NCI-H524 treated with DMSO at 0.1 percent for 48 hours (cell line): ENCODE data around the gene CFC1.
"Not testable (repeated sequence)": the region's sequence is repeated elsewhere in the genome, so short reads cannot be mapped to it uniquely, and the experiment has no call there.

ENCODE experiments used
- DNase-seq: peaks from one replicate; lab custom pipeline; 2025; lab: John Stamatoyannopoulos, UW

The CFC1 gene

DNA sequence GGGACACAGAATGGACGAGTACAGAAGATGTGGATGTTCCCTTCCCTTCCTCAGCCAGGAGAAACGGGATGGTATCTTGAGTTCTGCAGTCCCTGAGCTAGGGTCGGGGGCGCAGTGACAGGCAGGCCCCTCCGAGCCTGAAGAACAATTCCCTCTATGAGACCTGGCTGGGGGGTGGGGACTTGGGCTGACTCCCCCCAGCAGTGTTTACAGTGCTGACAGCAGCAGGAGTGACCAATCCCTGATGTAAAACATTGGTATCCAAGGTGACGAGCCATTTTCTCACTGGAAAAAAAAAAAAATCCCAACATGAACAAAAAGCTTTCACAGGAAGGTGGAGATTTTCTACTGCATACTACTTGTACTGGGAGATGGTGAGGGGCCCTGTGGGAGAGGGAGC, at the start of gene CFC1:
Gene CFC1, minus strand, starts transcription at position 183 of the 400 bp plus-strand sequence. CDS start 288 bp downstream, outside the sequence.
- DNase-seq: not testable (repeated sequence)

DNA sequence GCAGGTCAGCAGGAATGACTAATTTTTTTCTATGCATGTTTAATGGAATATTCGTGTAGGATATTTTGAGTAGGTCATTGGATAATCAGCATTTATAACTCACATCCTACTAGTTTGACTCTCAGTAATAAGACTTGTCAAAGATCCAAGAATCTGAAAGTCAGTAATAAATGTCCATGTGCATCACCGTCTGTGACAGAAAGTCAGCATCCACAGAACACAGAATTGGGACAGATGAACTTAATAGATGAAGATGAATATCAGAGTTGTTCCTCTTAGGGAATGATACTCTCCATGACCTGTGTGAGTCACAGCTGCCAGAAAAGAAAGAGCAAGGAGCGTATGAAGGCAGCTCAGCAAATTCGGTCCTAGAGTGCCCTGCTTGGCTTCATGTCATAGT, 42.3 kb upstream of the CFC1 start:
- DNase-seq: not testable (repeated sequence)

DNA sequence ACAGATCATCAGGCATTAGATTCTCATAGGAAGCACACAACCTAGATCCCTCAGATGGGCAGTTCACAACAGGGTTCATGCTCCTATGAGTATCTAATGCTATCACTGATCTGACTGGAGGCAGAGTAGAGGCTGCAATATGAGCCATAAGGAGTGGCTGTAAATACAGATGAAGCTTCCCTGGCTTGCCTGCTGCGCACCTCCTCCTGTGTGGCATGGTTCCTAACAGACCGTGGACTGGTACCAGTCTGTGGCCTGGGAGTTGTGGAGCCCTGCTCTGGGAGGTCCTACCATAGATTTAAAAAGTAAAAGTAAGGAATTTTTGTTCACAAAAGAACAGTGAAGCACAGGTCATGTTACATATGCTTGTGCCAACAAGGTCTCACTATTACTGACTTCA, 39.6 kb upstream of the CFC1 start:
- not testable (repeated sequence) for DNase-seq

DNA sequence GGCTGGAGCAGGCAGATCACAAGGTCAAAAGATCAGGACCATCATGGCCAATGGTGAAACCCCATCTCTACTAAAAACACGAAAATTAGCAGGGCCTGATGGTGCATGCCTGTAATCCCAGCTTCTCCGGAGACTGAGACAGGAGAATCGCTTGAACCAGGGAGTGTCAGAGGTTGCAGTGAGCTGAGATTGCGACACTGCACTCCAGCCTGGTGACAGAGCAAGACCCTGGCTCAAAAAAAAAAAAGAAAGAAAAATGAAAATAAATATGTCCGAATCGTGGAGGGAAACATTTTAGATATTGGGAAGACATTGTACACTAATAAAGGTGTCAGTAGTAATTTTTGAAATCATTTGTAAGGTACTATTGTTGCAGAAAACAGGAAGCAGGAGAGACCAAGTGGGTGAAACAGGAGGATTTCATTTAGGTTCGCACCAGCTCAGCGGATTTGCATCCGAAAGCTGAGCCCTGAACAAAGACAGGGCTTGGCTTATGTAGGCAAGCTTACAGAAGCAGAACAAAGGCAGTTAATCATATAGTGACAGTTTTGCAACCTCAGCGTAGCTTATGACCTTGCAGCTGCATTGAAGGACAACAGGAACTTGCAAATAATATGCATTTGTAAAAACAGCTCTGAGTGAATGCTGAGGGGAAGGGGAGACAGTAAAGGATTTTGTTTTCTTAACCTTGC, 29.6 kb upstream of the CFC1 start:
- not testable (repeated sequence) for DNase-seq

DNA sequence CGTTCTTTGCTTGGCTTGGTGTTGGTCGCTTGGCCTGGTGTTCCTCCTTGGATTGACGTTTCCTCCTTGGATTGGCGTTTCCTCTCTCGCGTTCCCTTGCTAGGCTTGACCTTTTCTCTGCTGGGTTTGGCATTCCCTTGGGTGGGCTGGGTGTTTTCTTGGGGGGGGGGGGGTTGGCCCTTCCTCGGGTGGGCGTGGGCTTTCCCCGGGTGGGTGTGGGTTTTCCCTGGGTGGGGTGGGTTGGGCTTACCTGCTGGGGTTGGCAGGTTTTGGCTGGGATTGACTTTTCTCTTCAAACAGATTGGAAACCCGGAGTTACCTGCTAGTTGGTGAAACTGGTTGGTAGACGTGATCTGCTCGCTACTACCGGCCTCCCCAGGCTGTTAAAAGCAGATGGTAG, 11.8 kb upstream of the CFC1 start, which contains the start of gene POTEJ:
Gene POTEJ, plus strand, starts transcription at position 301 of the 400 bp plus-strand sequence. Its CDS starts 93 bp downstream, at position 394.
- DNase-seq: not testable (repeated sequence)

DNA sequence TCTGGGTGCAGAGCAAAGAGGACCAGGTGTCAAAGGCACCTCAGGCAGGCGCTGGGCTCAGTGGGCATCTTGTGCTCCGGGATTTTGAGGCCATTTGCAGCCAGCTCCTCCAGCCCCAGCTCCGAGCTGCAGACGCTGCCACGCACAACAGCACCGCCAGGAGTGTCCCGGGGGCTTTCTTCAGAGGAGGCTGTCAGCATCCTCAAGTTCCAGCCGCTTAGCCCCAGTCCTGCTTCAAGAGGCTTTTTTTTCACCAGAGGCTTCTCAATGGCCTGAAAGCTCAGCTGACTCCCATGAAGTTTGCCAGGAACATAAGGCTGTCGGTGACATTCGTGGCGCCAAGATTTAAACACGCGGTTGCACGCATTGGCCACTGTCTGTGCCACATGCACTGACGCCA, 11.1 kb upstream of the CFC1 start:
- DNase-seq: not testable (repeated sequence)

DNA sequence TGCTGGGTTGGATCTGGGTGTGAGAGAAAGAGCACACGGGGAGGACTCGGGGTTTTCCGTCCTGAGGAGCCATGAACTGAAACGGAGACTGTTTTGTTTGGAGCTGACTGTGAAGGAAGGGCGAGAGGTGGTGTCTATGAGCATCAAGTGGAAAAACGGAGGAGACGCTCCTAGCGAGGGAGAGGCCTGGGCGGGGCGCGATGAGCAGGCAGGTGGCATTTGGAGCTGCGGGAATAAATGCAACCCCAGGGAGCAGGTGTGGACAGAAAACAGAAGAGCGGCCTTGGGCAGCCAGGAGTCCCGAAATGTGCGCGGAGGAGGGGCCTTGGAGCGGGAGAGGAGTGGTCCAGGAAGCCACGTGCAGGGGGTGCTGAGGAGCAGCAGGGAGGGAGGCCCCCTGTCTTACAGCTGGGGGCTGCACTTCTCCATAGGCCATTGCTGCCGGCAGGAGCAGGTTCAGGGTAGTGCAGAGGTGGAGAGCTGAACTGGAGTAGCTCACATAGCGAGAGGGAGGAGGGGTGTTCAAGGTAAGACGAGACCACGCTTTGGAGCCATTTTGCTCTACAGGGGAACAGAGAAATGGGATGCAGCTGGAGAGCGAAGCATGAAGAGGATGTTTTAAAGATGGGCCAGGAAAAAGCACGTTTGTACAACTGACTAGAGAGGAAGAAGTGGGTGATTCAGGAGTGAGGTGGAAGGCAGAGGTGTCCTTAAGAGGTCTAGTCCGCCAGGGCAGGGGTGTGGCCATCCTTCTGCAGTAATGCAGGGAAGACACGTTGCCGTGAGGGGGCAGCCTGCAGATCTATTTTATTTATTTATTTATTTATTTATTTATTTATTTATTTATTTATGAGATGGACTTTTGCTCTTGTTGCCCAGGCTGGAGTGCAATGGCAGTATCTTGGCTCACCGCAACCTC, 9.9 kb upstream of the CFC1 start:
- not testable (repeated sequence) for DNase-seq

DNA sequence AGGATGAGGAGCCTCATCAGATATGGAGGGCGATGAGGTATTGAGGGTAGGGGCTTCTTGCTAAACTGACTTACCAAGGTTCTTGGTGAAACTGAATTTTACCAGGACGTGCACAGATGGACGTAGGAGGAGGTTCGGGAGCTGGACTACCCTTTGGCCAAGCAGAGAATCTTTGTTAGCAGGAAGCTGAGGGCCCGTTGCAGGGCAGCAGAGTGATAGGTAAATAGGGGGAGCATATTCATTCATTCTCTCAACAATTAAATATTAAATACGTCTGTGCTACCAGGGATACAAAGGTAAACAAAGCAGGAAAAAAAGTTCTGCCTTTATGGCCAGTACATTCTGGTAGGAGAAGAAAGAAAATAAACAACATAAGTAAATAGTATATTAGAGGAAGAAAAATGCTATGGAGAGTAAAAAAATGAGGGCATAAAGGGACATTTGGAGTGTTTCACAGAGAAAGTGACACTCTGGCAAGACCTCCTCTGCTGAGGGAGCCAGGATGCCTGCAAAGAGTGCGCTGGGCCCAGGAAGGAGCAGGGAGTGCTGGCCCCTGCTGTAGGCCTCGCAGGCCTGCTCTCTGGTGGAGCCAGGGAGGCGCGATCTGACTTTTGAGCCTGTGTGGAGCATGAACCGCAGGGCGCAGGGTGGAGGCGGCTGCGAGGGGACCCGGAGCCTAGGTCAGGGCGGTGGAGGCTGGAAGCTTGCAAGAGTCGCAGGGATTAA, 9.1 kb upstream of the CFC1 start:
- not testable (repeated sequence) for DNase-seq

DNA sequence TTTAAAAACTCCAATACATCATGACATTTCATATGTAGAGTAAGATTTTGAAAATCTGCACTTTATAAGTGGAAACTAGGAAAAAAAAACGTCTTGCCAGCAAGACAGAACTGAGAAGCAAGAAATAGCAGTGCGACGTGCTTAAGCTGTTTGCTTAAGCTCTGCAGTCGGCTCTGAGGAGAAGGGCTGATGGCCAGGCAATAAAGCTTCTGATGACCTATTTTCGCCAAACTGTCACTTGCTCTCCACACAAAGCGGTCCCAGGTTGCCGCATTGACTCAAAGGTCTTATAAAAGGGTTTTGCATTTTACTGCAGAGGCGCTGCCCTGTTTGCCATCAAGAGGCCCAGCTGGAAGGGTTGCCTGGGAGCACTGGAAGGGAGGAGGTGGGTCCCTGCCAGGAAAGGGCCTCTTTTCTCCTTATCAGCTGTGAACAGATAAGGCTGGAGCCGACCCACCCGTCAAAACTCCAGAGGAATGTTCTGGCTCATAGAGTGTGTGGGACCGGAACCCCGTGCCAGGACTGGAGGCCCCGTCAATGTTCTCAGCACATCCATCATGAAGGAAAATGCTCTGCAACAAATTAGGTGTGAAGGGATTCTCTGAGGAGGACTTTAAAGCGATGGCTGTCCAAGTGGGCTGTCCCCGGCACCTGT, 2.4 kb upstream of the CFC1 start:
- DNase-seq: not testable (repeated sequence)

DNA sequence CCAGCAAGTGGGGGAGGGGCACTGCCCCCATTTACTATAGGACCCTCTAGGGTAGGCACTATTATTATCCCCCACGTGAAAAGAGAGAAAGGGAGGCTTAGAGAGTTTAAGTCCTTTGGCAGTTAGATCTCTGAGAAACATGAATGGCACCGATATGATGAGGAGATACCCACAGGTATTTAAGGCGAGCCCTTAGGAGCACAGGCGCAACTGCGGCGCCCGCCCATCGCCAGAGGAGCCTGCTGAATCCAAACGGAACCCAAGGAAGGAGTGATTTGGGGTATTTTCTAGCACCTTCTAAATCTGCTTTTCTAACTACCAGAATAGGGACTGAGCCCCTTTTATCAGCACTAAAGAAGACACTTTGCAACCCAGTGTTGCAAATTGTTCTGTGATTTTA, 551 bp upstream of the CFC1 start:
- not testable (repeated sequence) for DNase-seq

DNA sequence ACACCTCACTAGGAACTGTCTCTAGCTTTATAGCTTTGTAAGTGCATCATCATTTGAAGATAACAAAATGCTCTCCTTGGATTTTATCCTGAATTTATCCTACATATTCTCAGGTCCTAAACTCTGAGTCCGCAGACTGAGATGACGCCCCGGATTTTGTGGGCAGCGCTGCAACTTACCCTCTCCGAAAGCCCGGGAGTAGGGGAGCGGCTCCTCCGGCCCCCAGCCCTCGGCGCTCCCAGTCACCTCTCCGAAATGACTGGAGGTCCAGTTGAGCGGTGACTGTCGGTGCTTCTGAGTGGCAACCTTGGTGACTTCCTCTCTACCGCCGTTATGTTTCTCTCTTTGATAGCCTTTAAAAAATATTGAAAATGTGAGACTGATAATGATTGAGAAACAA, 912 bp downstream of the CFC1 start:
- not testable (repeated sequence) for DNase-seq

DNA sequence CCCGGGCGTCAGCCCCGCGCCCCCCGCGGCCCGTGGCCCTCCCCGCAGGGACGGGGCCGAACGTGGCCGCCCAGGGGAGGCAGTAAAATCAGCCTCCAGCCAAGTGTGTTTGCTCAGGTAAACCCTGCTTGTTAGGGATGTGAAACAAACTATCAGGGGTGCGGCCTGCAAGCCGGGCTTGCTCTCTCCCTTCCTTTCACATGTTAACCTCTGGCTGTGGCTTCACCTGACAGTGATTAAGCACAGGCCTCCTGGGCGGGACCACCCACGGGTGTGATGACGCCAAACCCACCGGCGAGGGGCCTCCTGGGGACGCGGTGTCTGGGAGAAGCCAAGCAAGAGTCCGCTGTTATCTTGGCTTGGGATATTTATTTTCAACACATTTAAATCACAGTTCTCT, 1.4 kb downstream of the CFC1 start:
- not testable (repeated sequence) for DNase-seq

DNA sequence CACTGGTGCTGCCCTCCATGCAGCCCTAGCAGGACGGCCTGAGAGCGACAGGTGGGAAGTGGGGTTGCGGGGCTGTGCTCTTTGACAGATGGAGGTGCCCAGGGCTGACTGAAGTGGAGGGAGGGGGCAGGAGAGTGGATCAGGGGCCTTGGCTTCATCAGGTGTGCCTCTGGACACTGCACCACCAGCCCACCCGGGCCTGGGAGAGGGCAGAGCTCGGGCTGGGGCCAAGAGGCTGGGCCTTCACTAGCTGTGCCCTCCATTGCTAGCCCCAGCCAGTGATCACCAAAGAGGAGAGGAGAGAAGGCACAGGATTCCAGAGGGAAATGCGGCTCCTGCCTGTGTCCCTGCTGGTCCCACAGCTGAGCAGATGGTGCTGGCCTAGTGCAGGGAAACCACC, 2.6 kb downstream of the CFC1 start:
- not testable (repeated sequence) for DNase-seq

DNA sequence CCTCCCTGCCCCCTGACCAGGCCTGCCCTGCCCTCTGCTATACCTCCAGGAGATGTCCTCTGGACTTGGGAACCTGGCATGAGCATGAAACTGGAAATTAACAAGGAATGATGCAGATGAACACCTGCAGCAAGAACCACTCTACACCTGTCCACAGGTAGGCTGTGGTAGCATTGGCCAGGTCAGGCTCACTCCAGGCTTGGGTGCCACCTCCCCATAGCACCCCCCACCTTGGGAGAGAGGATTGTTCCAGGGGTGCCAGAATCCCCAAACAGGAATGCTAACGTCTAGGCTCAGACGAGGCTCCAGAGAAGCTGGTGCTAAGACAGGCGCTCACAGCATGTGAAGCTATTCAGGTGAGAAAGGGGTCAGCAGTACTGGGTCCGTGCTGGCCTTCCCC, 5.4 kb downstream of the CFC1 start:
- DNase-seq: not testable (repeated sequence)

DNA sequence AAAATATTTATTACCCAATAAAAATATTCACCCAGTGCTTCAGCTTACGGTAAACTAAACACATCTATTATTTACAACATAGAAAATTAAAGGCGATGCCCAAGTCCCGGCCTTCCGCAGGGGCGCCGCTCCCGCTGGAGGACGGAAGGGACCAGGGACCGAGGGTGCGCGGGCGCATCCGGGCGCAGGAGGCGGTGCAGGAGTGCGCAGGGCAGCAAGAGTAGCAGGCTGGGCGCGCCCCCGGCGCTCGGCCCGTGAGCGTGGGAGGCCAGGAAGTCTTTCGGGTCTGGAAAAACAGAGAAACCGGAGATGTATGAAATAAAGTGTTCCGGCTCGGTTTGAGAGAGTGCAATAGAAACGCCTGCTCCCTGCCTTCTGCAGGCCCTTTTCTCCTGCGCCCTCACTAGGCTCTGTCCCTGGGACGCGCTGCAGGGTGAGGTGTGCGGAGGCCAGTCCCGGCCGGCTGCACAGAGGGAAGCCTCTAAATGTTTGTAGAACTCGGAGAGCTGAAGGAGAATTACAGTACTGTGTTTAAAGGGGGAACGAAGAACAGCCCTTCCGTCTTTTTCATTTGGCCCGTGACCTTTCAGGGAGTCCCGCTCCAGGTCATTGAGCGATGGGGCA, 6.5 kb downstream of the CFC1 start:
- not testable (repeated sequence) for DNase-seq

DNA sequence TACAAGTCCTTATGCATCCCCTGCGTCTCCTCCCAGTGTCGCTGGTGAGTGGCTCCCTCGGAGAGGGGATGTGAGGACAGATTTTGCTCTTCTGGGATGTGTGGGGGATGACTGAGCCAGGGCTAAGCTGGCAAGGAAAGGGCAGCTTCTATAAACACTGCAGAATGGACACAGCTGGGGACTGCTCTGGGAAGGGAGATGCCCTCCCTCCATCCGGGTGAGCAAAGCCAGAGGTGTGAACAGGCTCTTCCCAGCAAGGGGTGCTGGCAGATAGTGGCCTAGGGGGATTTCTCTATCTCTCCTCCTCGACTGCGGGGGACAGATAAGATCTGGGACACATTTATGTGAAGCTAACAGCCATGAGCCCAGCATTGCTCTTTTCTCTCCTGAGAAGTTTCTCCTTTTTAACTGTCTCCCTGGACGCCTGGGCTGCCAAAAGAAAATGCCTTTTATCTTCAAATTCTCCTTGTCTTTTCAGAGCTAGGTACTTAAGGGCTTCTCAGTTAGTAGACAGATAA, 8.5 kb downstream of the CFC1 start:
- DNase-seq: not testable (repeated sequence)

DNA sequence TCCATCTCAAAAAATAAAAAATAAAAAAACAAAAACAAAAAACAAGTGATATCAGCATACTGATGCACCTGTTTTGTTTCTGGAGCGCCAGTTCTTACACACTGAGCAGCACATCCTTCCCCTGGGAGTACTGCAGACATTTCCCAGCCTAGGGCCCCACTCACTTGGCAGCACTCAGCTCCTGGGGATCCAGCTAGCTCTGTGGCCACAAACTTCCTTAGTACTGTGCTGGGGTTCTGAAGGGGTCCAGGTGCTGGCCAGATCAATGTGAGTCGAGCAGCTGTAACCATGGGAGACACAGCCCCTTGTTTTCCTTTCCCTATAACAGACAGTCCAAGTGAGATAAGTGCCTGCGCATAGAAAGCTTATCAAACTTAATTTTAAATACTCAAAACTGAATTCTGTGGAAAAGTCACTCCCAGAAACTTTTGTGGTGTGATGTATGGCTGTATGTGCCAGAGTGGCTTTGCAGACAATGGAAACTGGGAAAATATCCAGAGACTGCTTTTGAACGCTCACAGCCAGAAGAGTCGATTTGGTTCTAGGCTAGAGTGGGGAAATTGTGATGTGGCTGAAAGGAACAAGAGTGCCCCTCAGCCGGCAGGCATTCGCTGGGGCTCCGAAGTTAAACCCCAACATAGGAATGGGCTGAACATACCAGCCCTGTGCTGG, 9.1 kb downstream of the CFC1 start:
- not testable (repeated sequence) for DNase-seq

DNA sequence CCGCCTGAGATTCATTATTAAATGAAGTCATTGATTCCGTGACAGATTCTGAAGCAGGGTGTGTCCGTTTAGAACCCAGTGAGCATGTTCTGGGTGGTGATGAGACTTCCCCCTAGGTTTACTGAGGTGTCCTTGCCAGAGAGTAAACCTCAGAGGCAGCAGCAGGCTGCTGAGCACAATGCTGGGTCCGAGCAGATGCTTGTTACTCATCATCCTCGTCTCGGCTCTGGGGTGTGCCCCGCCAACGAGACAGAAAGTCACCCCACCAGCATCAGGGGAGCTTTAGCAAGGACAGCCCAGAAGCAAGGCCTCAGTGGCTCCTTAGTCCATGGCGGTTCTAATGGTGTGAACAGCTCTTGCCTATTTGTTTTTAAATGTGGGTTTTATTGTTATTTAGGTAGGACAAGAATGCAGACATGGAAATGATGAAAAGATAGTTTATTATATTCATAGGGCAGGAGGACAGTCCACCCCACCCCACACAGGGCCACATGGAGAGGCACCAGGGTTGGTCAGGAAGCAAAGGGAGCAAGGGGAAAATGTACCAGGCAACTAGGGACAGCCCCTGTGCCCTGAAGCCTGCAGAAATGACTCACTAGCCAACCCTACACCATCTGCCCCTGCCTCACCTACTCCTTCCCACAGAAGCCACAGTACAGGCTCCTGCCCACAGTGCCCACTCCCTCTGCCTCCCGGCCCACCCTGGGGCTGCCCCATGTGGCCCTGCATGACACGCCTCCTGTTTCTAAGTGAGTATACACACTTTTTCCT, 10.5 kb downstream of the CFC1 start:
- DNase-seq: not testable (repeated sequence)

DNA sequence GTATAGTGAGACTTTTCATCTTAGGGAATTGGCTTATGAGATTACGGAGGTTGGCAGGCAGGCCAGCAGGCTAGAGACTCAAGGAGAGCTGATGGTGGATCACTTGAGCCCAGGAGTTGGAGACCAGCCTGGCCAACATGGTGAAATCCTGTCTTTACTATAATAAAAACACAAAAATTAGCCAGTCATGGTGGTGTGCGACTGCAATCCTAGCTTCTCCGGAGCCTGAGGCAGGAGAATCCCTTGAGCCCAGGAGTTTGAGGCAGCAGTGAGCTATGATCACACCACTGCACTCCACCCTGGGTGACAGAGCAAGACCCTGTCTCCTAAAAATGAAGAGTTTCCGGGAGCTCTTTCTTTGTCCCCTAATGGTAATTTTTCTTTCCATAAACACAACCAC, 14.6 kb downstream of the CFC1 start:
- DNase-seq: not testable (repeated sequence)

DNA sequence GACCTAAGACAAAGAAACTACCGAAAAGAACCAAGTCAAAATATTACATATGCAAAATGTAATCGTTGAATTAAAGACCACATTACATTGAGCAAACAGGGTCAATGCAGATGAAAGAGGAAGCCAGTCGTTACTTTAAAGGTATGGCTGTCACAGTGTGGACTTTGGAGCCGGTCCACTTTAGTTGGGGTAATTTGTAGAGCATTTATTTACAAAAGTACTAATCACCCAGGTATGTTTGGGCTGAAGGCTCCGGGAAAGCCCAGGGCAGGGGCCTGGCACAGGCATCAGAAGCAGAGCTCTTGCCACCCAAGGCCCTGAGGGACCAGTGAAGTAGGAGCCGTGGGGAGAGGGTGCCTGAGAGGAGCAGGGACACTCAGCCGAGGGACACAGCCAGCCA, 15.8 kb downstream of the CFC1 start:
- DNase-seq: not testable (repeated sequence)
